ENCODE results near the gene ARMC9. TPM values are rescaled to one million over a fixed set of nuclear protein-coding genes. Genes with fewer than 3 reads are reported as not detected.

The ARMC9 gene
- total RNA-seq, 1 experiment from 2014 or later: 23.4 TPM

DNA sequence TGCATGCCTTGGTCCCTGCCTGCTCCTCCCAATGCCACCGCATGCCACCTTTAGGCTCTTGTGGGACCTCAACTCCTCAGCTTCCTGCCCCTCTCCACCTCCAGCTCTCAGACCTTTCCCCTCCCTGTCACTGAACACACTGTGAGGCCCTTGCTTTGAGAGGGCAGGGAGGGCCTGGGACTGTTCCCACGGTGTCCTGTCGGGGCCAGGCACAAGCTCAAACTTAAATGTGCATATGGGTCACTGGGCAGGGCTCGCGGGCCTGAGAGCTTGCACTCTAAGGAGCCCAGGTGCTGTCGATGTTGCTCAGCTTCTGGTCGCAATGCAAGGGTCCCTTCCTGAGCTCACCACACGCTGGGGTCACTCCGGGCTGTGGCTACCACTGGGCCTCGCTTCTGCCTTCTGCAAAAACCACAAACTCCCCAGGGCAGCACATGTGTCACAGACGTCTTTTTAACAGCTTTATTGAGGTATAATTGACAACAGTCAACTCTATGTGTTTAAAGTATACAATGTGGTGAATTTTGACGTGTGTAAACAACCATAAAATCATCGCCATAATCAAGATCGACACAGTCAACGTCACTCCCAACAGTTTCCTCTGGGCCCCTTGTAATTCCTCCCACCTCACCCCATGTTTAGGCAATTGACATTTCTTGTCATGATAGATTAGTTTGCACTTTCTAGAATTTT lies 185.1 kb downstream of the ARMC9 start:
- ATAC-seq (no peak), DNase-seq (no peak)
- CTCF ChIA-PET: no interaction called here
- TF ChIP-seq EZH2 (IDR thresholded peaks at IDR 0.05; ENCODE audit: low read length, unreplicated experiment) (no peak), EZH2phosphoT487 (IDR thresholded peaks at IDR 0.05; ENCODE audit: borderline replicate concordance, low read length) (no peak)
- TF ChIP-seq, protein P1, sequence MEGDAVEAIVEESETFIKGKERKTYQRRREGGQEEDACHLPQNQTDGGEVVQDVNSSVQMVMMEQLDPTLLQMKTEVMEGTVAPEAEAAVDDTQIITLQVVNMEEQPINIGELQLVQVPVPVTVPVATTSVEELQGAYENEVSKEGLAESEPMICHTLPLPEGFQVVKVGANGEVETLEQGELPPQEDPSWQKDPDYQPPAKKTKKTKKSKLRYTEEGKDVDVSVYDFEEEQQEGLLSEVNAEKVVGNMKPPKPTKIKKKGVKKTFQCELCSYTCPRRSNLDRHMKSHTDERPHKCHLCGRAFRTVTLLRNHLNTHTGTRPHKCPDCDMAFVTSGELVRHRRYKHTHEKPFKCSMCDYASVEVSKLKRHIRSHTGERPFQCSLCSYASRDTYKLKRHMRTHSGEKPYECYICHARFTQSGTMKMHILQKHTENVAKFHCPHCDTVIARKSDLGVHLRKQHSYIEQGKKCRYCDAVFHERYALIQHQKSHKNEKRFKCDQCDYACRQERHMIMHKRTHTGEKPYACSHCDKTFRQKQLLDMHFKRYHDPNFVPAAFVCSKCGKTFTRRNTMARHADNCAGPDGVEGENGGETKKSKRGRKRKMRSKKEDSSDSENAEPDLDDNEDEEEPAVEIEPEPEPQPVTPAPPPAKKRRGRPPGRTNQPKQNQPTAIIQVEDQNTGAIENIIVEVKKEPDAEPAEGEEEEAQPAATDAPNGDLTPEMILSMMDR (conservative IDR thresholded peaks at IDR 0.05; ENCODE audit: low read depth, low read length): no peak
- no peaks in the 10 kb centered on the region for H3K36me3 ChIP-seq (ENCODE audit: low read depth, low read length)
- POLR2A ChIA-PET (ENCODE audit: unreplicated experiment): no interaction called here
- no peaks in the 10 kb centered on the region for H4K20me1 ChIP-seq (ENCODE audit: low read length)
- no peak overlapping the region for H3K4me3 ChIP-seq (ENCODE audit: low read length)
- H3K27ac ChIP-seq (ENCODE audit: low read length): peak overlapping the region; percentile 48
- no peaks in the 10 kb centered on the region for H3F3A ChIP-seq (ENCODE audit: low read length, unreplicated experiment)
- no peaks in the 10 kb centered on the region for H3K9me2 ChIP-seq (replicated peaks; ENCODE audit: low read length)
- no peak overlapping the region for H3K9ac ChIP-seq (ENCODE audit: low read length)
- no TSS peak for BruUV-seq (replicated peaks)
- intact Hi-C loops (cut with micrococcal nuclease): no loop called here
- no peak overlapping the region for H3K4me2 ChIP-seq (ENCODE audit: low read length)
- H2AFZ ChIP-seq (ENCODE audit: low read length): no peak overlapping the region
- H3K79me2 ChIP-seq (ENCODE audit: low read length): no peaks in the 10 kb centered on the region
- no peaks in the 10 kb centered on the region for H3K27me3 ChIP-seq (ENCODE audit: low read length)
- H3K4me1 ChIP-seq (ENCODE audit: insufficient read depth, low read length): peaks cover 48% of the 10 kb centered on the region
- no peaks in the 10 kb centered on the region for H3K9me3 ChIP-seq (ENCODE audit: low read length)

DNA sequence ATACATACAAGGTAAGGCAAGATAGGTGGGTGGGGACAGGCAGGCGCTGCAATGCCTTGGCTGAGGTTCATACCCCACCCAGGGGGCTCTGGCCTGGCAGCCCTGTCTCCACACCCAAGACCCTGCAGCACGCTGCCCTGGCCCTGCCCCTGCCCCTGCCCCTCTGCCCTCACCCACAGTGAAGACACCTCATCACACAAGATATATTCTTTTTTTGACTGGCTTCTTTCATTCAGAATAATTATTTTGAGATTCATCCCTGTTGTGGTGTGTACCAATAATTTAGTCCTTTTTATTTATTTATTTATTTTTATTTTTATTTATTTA lies 185.6 kb downstream of the ARMC9 start:
- H3K4me3 ChIP-seq (ENCODE audit: low read length): no peak overlapping the region
- no peaks in the 10 kb centered on the region for H3K79me2 ChIP-seq (ENCODE audit: low read length)
- intact Hi-C loops (cut with micrococcal nuclease): no loop called here
- H3K36me3 ChIP-seq (ENCODE audit: low read depth, low read length): no peaks in the 10 kb centered on the region
- H3K9ac ChIP-seq (ENCODE audit: low read length): no peak overlapping the region
- no peak overlapping the region for H2AFZ ChIP-seq (ENCODE audit: low read length)
- no peaks in the 10 kb centered on the region for H3K9me2 ChIP-seq (replicated peaks; ENCODE audit: low read length)
- DNase-seq (no peak), ATAC-seq (no peak)
- no peaks in the 10 kb centered on the region for H4K20me1 ChIP-seq (ENCODE audit: low read length)
- ChIA-PET POLR2A (ENCODE audit: unreplicated experiment) (no interaction called here), CTCF (no interaction called here)
- BruUV-seq (replicated peaks): no TSS peak
- no peaks in the 10 kb centered on the region for H3F3A ChIP-seq (ENCODE audit: low read length, unreplicated experiment)
- no peak overlapping the region; the same call in 1 of the 2 replicates for H3K27ac ChIP-seq (ENCODE audit: low read length)
- TF ChIP-seq EZH2phosphoT487 (IDR thresholded peaks at IDR 0.05; ENCODE audit: borderline replicate concordance, low read length) (no peak), EZH2 (IDR thresholded peaks at IDR 0.05; ENCODE audit: low read length, unreplicated experiment) (no peak)
- TF ChIP-seq, protein P1 (conservative IDR thresholded peaks at IDR 0.05; ENCODE audit: low read depth, low read length): no peak
- no peaks in the 10 kb centered on the region for H3K27me3 ChIP-seq (ENCODE audit: low read length)
- H3K4me1 ChIP-seq (ENCODE audit: insufficient read depth, low read length): peaks cover 48% of the 10 kb centered on the region
- H3K4me2 ChIP-seq (ENCODE audit: low read length): no peak overlapping the region
- H3K9me3 ChIP-seq (ENCODE audit: low read length): no peaks in the 10 kb centered on the region

DNA sequence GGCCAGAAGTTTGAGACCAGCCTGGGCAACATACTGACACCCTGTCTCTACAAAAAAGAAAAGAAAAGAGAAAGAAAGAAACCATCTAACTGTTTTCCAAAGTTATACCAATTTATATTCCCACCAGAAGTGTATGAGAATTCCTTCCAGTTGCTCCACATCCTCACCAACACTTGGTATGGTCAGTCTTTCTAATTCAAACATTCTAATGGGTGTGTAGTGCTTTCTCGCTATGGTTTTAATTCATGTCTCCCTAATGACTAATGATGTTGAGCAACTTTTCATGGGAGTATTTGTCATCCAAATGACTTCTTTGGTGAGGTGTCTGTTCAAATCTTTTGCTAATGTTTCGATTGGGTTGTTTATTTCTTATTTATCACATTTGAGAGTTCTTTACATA lies 186.5 kb downstream of the ARMC9 start:
- H3F3A ChIP-seq (ENCODE audit: low read length, unreplicated experiment): no peaks in the 10 kb centered on the region
- peak; percentile 42 for DNase-seq
- H3K4me3 ChIP-seq (ENCODE audit: low read length): no peak overlapping the region

More for the DNA sequence above, 186.5 kb downstream of the ARMC9 start:
- peaks cover 40% of the 10 kb centered on the region for H3K4me1 ChIP-seq (ENCODE audit: insufficient read depth, low read length)
- no peaks in the 10 kb centered on the region for H4K20me1 ChIP-seq (ENCODE audit: low read length)
- no TSS peak for BruUV-seq (replicated peaks)
- POLR2A ChIA-PET (ENCODE audit: unreplicated experiment): no interaction called here
- H3K9me2 ChIP-seq (replicated peaks; ENCODE audit: low read length): no peaks in the 10 kb centered on the region
- H3K9me3 ChIP-seq (ENCODE audit: low read length): no peaks in the 10 kb centered on the region
- H3K79me2 ChIP-seq (ENCODE audit: low read length): no peaks in the 10 kb centered on the region
- H2AFZ ChIP-seq (ENCODE audit: low read length): no peak overlapping the region
- TF ChIP-seq EZH2phosphoT487 (IDR thresholded peaks at IDR 0.05; ENCODE audit: borderline replicate concordance, low read length): no peak
- H3K27ac ChIP-seq (ENCODE audit: low read length): no peak overlapping the region
- H3K36me3 ChIP-seq (ENCODE audit: low read depth, low read length): no peaks in the 10 kb centered on the region
- no peak overlapping the region for H3K9ac ChIP-seq (ENCODE audit: low read length)
- CTCF ChIA-PET: no interaction called here
- H3K27me3 ChIP-seq (ENCODE audit: low read length): no peaks in the 10 kb centered on the region
- intact Hi-C loops (cut with micrococcal nuclease): loop anchor here (5.0 kb wide), 1 partner anchor 83 kb away; no protein-coding TSS in a partner anchor
- ATAC-seq: no peak
- H3K4me2 ChIP-seq (ENCODE audit: low read length): no peak overlapping the region

Measured in PC-3 (cell line).